Hepatocyte (in vitro differentiated cells): ENCODE data around the gene CENPU.

ENCODE experiments used
- EZH2 ChIP-seq: fragments of 200-600 bp; sonication (generic); IDR thresholded peaks from 2 replicates; pipeline ENCODE4 v1.6.1; 2016; ENCODE audit warnings: antibody characterized with exemption, mild to moderate bottlenecking, borderline replicate concordance
- EZH2phosphoT487 ChIP-seq: fragments of 200-600 bp; sonication (generic); IDR thresholded peaks from one replicate; pipeline ENCODE4 v1.6.1; 2018; ENCODE audit warnings: antibody characterized with exemption, mild to moderate bottlenecking, low read depth, moderate library complexity; ENCODE audit not compliant: unreplicated experiment, severe bottlenecking
- TF ChIP-seq, protein P1 (sequence below): fragments of 200-600 bp; sonication (generic); IDR thresholded peaks from 2 replicates; pipeline ENCODE4 v1.5.1; 2016; ENCODE audit warnings: antibody characterized with exemption, mild to moderate bottlenecking; ENCODE audit not compliant: poor library complexity

DNA sequence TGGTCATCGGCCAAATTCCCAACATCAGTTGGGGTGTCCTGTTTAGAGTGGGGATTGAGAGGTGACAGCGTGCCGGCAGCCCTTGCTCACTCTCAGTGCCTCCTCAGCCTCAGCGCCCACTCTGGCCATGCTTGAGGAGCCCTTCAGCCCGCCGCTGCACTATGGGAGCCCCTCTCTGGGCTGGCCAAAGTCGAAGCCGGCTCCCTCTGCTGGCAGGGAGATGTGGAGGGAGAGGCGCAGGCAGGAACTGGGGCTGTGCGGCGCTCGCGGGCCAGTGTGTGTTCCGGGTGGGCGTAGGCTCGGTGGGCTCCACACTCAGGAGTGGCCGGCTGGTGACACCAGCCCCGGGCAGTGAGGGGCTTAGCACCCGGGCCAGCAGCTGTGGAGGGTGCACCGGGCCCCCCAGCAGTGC, 7.1 kb upstream of the CENPU start:
- TF ChIP-seq, protein P1, sequence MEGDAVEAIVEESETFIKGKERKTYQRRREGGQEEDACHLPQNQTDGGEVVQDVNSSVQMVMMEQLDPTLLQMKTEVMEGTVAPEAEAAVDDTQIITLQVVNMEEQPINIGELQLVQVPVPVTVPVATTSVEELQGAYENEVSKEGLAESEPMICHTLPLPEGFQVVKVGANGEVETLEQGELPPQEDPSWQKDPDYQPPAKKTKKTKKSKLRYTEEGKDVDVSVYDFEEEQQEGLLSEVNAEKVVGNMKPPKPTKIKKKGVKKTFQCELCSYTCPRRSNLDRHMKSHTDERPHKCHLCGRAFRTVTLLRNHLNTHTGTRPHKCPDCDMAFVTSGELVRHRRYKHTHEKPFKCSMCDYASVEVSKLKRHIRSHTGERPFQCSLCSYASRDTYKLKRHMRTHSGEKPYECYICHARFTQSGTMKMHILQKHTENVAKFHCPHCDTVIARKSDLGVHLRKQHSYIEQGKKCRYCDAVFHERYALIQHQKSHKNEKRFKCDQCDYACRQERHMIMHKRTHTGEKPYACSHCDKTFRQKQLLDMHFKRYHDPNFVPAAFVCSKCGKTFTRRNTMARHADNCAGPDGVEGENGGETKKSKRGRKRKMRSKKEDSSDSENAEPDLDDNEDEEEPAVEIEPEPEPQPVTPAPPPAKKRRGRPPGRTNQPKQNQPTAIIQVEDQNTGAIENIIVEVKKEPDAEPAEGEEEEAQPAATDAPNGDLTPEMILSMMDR: no peak
- TF ChIP-seq EZH2: no peak
- no peak for TF ChIP-seq EZH2phosphoT487
